D721Med (cell line): ENCODE data around the gene ARHGEF16.

Experiments used
- DNase-seq: peaks from one replicate; pipeline ENCODE4 v3.0.0; 2011; ENCODE audit warnings: low spot score; ENCODE audit not compliant: insufficient read length
- FAIRE-seq: peaks from 2 replicates; lab custom pipeline; 2011; peaks lifted over from hg19 to GRCh38; lab: Jason Lieb, UNC
- CTCF ChIP-seq: IDR thresholded peaks from 2 replicates; pipeline ENCODE4 v1.5.1; 2012; ENCODE audit warnings: mild to moderate bottlenecking, control low read depth; ENCODE audit not compliant: insufficient read depth; ENCODE audit errors: missing control alignments

Gene ARHGEF16

GRCh38 chr1:3409366-3410141 is 44.9 kb upstream of the ARHGEF16 start:
- no peak for TF ChIP-seq CTCF
- no peak for DNase-seq
- no peak for FAIRE-seq

- DNase-seq, result no peak
- FAIRE-seq, result no peak
- peak; percentile 5 for TF ChIP-seq CTCF
Measured at GRCh38 chr1:3410142-3410925, 44.1 kb upstream of the ARHGEF16 start.

GRCh38 chr1:3411806-3412205 is 42.7 kb upstream of the ARHGEF16 start:
- DNase-seq (no peak), FAIRE-seq (no peak)
- TF ChIP-seq CTCF, result no peak

GRCh38 chr1:3412376-3412775 is 42.1 kb upstream of the ARHGEF16 start:
- TF ChIP-seq CTCF, result no peak
- FAIRE-seq (no peak), DNase-seq (no peak)

- FAIRE-seq (no peak), DNase-seq (no peak)
- no peak for TF ChIP-seq CTCF
Measured at GRCh38 chr1:3413975-3414710, 40.3 kb upstream of the ARHGEF16 start.

- no peak for DNase-seq
- no peak for FAIRE-seq
- TF ChIP-seq CTCF, result no peak
Measured at GRCh38 chr1:3415260-3416090, 39.0 kb upstream of the ARHGEF16 start.
